ENCODE data around the gene LMX1A. TPM values are rescaled to one million over a fixed set of nuclear protein-coding genes. Genes with fewer than 3 reads are reported as not detected.

The LMX1A gene
- total RNA-seq, 1 experiment from 2014 or later = not detected

DNA sequence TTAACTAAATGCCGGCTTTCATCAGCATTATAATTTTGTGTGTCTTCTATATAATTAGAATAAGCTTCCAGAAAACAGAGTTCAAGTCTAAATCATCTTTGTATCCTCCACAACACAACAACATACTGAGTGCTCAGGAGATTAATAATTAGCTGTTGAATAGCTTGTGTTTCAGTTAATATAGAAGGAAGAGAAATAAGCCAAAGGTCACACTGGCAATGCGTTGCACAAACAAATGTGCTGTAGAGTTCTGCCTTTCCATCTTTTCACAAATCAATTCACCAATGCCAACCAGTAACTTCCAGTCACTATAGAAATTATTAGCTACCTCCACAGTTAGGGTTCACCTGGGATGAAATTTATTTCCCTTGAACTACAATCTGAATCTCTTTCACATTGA is 132.0 kb downstream of the LMX1A start:
- DNase-seq (ENCODE audit: low read depth) = no peak

DNA sequence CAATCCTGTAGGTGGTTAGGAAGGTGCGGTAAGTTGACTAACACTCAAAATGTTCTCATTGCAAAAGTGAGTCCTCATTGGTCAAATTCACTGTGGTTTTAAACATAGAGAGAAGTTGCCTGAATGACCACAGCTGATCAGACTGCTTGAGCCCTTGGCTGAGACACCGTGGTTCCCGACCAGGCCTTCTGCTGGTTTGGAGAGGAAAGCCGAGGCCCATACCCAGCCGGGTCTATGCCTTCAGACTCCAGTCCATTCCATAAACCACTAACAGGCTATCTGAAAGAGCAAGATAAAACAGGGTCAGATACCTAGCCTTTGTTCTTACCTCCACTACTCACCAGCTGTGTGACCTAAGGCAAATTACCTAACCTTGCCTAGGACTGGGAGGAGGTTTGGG is 133.9 kb downstream of the LMX1A start:
- DNase-seq (ENCODE audit: low read depth) = no peak

DNA sequence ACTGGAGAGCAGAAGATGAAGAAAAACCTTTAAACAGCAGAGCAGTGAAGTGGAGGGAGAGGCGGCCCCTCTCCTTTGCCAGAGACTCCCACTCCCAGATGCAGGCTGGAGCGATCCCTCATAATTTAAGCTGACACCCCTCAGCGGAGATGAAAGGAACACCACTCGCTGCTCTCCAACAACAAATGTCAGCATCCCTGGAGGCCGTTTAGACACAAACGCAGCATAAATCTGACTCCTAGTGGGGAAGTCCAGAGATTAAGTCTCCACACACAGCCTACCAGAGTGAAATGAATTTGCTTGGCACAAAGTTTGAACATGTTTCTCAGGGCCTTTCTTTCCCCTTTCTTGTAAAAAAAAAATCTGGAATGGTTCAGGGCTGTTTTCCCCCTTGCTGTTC is 137.8 kb downstream of the LMX1A start:
- no peak for DNase-seq (ENCODE audit: low read depth)

GRCh38 chr1:165217958-165218357 is 138.6 kb downstream of the LMX1A start:
- DNase-seq (ENCODE audit: low read depth) = no peak

DNA sequence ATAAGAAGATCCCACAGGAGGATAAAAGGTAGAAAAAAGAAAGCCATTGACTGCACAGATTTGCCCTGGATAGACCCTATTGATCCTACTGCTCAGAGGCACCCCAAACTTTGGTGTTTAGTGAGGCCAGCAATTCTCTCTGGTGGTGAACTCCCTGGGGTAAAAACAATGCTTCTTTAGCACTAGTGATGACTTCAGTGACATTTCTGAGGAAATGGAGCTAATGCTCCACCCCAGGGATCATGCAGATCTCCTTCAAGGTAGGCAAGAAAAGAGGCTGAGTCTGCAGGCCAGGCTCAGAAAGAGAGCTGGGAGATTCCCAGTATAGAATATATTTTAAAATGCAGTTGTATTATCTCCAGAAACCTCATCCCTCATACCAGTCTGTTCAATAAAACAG is 140.3 kb downstream of the LMX1A start:
- no peak for DNase-seq (ENCODE audit: low read depth)

GRCh38 chr1:165215676-165216075 is 140.8 kb downstream of the LMX1A start:
- no peak for DNase-seq (ENCODE audit: low read depth)

GRCh38 chr1:165212229-165212628 is 144.3 kb downstream of the LMX1A start:
- DNase-seq (ENCODE audit: low read depth) = no peak

- no peak for DNase-seq (ENCODE audit: low read depth)
These were observed 148.5 kb downstream of the LMX1A start for GRCh38 chr1:165207853-165208515.

DNA sequence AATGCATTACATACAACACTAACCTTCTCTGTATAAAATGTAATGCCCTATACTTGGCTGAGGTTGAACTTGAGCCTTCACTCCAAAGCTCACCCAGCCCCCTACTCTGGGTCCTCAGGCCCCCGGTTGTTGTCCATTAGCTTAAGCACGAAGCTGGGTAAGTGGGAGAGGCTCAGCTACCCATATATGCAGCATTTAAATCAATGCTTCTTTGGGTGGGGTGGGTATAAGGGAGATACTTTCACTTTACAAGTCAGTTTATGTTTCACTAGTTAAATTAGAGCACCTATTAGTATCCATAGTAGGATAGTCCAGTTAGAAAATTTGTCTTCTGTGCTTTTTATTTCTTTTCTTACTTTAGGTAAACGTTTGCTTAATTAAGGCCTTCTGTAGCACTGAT is 151.4 kb downstream of the LMX1A start:
- no peak for DNase-seq (ENCODE audit: low read depth)

- no peak for DNase-seq (ENCODE audit: low read depth)
These were observed 152.0 kb downstream of the LMX1A start for GRCh38 chr1:165204548-165204947.

DNA sequence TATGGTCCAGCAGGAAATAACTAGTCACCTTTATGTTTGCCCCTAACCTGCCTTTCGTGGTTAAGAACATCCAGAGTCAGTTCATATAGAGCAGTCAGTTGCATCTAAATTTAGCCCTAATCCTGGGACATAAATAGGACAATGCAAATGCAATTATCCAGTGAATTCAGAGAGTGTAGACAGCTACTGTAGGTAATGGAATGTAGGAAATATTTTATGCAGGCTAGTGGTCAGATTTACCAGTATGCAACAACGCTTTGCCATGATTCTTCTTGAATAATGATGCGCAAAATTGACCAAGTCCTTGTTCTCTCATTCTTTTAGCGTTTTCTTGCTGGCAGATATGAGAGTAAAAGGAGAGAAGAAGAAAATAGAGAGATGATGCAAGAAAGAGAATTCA is 165.4 kb downstream of the LMX1A start:
- DNase-seq (ENCODE audit: low read depth) = no peak

DNA sequence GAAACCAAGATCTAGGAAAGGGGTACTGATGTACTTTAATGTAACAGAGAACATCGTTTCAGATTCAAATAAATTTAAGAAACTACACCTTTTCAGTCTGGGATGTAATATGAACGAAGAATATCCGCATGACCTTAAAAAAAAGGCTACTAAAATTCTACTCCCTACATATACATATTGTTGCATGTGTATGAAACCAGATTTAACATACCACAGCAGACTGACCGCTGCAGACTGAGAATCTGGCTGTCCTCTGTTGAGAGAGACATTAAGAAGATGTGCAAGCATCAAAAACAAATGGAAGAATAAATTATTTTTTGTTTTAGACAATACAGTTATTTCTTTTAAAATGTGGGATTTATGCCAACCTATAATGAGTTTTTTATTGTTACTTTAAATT is 166.6 kb downstream of the LMX1A start:
- DNase-seq (ENCODE audit: low read depth) = no peak

GRCh38 chr1:165189011-165189410 is 167.5 kb downstream of the LMX1A start:
- no peak for DNase-seq (ENCODE audit: low read depth)

GRCh38 chr1:165187031-165188009 is 169.2 kb downstream of the LMX1A start:
- no peak for DNase-seq (ENCODE audit: low read depth)

- no peak for DNase-seq (ENCODE audit: low read depth)
These were observed 171.2 kb downstream of the LMX1A start for GRCh38 chr1:165185161-165185889.

DNA sequence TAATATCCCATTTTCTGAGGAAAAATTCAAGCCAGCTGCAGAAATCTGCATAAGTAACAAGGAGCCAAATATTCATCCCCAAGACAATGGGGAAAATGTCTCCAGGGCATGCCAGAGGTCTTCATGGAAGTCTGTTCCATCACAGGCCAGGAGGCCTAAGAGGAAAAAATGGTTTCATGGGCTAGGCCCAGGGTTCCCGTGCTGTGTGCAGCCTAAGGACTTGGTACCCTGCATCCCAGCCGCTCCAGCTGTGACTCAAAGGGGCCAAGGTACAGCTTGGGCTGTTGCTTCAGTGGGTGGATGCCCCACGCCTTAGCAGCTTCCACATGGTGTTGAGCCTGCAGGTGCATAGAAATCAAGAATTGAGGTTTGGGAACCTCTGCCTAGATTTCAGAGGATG is 173.5 kb downstream of the LMX1A start:
- no peak for DNase-seq (ENCODE audit: low read depth)

GRCh38 chr1:165179306-165179705 is 177.2 kb downstream of the LMX1A start:
- no peak for DNase-seq (ENCODE audit: low read depth)

DNA sequence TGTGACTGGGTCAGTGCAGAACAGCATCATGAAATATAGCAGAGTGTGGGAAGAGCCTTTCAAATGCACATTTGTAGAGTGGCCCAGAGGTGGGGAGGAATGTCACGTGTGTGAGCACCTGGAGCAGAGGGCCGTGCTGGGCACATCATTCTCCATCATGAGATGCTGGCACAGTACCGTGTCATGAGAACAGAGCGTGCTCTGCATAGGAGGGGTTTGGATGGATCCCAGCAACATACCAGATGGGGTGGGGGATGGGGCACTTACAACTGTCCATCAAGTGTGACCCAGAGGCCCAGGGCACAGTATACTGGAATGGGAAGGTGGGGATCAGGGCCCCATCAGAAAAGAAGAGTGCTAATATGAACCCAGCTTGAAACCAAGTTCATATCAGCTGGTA is 182.0 kb downstream of the LMX1A start:
- DNase-seq (ENCODE audit: low read depth) = no peak

DNA sequence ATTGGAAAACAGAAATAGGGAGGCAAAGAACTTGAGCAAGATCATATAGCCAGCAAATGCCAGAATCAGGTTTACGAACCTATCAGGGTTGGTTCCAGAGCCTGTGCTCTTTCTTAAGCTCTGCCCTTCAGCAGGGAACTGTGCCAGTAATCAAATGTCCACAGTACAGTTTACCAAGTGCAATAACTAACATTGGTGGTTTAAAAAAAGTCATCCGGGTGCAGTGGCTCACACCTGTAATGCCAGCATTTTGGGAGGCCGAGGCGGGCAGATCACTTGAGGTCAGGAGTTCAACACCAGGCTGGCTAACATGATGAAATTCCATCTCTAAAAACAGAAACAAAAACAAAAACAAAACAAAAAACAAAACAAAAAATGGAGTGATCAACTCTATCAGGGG is 182.7 kb downstream of the LMX1A start:
- no peak for DNase-seq (ENCODE audit: low read depth)

DNA sequence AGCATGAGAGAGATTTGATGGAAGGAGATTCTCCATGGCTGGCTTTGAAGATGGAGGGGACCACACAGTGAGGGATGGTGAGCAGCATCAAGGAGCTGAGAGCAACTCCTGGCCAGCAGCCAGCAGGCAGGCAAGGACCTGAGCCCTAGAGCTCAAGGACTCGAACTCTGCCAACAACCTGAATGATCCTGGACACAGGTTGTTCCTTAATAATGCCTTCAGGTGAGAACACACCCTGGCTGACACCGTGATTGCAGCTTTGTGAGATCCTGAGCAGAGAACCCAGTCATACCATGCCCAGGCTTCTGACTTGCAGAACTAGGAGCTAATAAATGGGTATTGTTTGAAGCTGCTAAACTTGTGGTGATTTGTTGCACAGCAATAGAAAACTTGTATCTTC is 183.1 kb downstream of the LMX1A start:
- no peak for DNase-seq (ENCODE audit: low read depth)

GRCh38 chr1:165172666-165173065 is 183.8 kb downstream of the LMX1A start:
- DNase-seq (ENCODE audit: low read depth) = no peak

DNA sequence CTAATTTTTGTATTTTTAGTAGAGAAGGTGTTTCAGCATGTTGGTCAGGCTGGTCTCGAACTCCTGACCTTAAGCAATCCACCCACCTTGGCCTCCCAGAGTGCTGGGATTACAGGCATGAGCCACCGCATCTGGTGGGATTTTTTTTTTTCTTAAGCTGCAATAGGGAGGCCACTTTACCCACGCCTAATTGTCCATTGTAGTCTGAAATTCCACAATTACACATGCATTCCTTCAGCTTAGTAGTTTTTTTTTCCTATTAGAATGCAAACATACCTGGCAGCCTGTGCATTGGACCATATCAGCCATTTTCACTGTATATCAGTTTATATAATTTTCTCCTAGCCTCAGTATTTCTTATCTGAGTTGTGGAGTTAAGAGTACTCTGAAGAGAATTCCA is 186.8 kb downstream of the LMX1A start:
- no peak for DNase-seq (ENCODE audit: low read depth)

GRCh38 chr1:165169028-165169427 is 187.5 kb downstream of the LMX1A start:
- DNase-seq (ENCODE audit: low read depth) = no peak
